GM21619 (cell line): ENCODE measurements around the gene CAD.
"Not testable (repeated sequence)": the region's sequence is repeated elsewhere in the genome, so short reads cannot be mapped to it uniquely, and the experiment has no call there.

ENCODE experiments used
- ATAC-seq: cut with Tn5 transposase; IDR thresholded peaks from one replicate; pipeline ENCODE4 v1.9.1; 2021; ENCODE audit not compliant: unreplicated experiment

The CAD gene

DNA sequence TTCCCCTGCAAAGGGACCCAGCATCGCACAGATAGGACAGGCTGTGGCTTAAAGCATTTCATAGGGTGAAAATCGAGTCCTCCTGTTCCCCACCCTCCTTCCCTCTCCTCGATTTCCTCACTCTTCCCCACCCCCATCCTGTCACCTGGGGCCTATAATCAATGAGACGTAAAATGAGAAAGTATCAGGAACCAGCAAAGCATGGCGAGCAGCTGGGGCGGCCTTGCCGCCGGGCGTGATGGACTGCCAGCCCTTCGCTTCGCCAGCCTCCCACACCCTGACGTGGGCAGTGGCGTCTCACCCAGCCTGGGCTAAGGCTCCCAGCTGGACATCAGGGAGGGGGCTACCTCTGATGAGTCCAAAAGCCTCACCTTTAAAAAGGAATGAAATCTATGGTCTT lies 34.6 kb downstream of the CAD start:
- ATAC-seq: no peak

GRCh38 chr2:27255187-27255586 lies 38.0 kb downstream of the CAD start:
- ATAC-seq: no peak

GRCh38 chr2:27255660-27256059 lies 38.5 kb downstream of the CAD start:
- ATAC-seq: no peak

- ATAC-seq: no peak
These were observed 39.8 kb downstream of the CAD start for GRCh38 chr2:27256855-27257454.

DNA sequence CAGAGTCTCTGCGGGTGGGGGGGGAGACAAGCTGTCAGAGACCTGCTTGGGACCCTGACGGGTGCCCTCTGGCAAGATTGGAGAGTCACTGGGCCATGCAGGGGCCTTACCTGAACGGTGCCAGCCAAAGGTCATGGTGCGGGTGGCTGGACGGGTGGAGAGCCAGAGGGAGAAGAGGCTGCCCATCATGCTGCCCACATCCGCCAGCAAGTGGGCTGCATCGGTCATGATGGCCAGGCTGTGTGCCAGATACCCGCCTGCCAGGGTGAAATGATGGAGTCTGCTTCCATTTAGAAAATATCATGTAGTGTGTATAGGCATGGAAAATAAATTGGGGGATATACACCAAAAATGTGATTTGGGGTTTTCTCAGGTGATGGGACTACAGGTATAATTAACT lies 40.9 kb downstream of the CAD start:
- no peak for ATAC-seq

- ATAC-seq: no peak
These were observed 44.2 kb downstream of the CAD start for GRCh38 chr2:27261241-27261925.

DNA sequence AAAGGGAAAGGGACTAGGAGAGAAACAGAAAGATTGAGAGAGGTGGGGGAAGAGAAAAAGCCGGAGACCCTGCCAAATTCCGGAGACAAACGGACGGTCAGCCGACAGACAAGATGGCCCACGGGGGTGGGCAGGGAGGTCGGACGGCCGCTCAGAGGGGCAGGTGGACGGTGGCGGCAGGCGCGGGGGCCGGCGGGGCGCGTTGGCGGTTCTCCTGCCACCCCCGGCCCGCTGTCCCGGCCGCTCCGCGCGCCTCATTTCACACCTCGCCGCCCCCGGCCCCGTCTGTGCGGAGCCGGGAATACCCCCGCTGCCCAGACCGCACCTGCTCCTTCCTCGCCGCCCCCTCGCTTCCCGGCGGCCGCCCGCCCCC lies 44.7 kb downstream of the CAD start:
- ATAC-seq: no peak

DNA sequence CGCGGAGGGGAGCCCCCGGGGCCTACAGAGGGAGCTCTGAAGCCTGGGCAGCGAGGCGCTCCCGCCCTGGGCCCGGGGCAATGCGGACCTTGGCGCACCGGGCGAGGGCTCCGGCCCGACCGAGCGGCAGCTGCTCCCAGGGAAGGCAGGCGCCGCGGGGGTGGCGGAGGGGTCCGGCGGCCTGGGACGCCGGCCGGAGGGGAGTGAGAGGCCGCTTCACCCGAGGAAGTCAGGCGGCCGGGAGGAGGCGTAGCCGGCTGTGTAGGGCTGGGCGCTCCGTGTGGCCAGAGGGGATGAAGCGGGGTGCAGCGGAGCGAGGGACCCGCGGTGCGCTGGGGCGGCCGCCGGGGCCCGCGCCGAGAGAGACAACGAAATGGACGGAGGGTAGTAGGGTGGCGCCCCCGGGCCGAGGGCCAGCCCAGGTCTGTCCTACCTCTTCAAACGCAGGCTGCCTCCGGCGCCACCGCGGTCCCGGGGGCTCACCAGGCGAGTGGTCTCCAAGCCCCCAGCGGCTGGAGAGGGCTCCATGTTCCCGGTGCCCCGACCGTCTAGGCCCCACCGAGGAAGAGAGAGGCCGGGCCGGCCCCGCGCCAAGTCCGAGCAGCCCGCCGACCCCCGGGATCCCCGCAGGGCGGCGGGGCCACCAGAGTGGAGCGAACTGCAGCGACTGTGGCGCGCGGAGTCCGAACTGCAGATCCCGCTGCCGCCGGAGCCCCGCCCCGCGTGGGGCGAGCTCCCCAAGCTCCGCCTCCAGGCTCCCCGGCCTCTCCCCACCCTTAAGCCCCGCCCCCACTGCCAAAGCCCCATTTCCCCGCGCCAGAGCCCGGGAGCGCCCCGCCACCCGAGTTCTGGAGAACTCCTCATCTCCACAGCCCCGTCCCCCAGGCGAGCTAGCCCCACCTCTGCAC lies 45.5 kb downstream of the CAD start, which contains the start of gene SLC30A3:
Gene SLC30A3, minus strand, starts transcription at position 669 of the 908 bp plus-strand sequence. Its CDS starts 141 bp downstream, at position 528.
- no peak for ATAC-seq

- ATAC-seq: no peak
These were observed 46.4 kb downstream of the CAD start for GRCh38 chr2:27263287-27264252.

GRCh38 chr2:27264253-27264752 lies 47.1 kb downstream of the CAD start:
- no peak for ATAC-seq

GRCh38 chr2:27264753-27265535 lies 47.8 kb downstream of the CAD start:
- no peak for ATAC-seq

GRCh38 chr2:27265536-27265870 lies 48.3 kb downstream of the CAD start:
- ATAC-seq: no peak

DNA sequence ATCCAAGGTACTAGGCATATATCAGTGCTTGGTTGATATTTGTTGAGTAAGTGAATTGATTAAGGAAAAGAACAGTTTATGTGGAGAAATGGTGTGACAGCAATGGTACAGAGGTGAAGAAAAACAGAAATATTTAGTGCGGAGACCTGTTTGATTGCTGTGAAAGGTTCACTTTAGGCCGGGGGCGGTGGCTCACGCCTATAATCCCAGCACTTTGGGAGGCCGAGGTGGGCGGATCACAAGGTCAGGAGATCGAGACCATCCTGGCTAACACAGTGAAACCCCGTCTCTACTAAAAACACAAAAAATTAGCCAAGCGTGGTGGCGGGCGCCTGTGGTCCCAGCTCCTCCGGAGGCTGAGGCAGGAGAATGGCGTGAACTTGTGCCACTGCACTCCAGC lies 51.1 kb downstream of the CAD start:
- not testable (repeated sequence) for ATAC-seq

- no peak for ATAC-seq
These were observed 53.0 kb downstream of the CAD start for GRCh38 chr2:27270131-27270530.

- ATAC-seq: no peak
These were observed 53.5 kb downstream of the CAD start for GRCh38 chr2:27270670-27271069.

DNA sequence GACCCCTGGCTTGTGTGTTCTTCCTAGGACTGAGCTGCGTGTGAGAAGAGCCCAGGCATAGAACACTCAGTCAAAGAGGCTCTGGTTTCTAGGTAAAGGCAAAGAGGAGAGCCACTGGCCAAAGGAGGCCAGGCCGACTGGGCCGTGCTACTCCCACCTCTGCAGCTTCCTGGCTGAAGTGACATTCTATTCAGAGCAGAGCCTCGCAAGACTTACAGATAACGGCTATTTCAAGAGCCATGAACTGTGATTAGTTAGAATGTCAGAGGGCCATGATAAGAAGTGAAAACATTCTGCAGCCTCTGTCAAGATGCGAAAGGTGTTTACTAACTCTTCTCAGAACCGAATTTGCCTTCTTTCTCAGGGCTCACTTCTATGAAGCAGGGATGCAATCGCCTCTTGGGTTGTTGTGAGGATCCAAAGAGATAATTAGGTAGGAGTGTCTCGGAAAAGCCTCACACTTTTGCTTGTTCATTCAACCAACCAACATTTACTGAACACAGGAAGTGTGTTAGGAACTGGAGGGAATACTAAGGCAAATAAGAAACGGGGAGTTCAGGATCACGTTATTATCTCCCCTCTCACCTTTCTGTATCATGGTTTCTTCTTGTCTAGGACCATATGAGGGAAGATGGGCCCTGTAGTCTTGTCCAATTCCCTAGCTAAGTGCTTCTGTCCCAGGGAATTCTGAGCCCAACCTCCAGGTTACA lies 54.6 kb downstream of the CAD start:
- ATAC-seq: no peak

- ATAC-seq: not testable (repeated sequence)
These were observed 55.7 kb downstream of the CAD start for GRCh38 chr2:27272537-27273522.
